PC-9 (cell line): Measurements from ENCODE around the gene PBXIP1.
A peak's percentile ranks its signal among the peaks of the same experiment; 100 is the strongest.

Source experiments
- CTCF ChIP-seq: fragments of 200-600 bp; sonication (generic); conservative IDR thresholded peaks from 2 replicates; pipeline ENCODE4 v1.6.1; 2017; ENCODE audit warnings: mixed run types, antibody characterized with exemption, mild to moderate bottlenecking, moderate library complexity
- EZH2 ChIP-seq: fragments of 200-600 bp; sonication (generic); IDR thresholded peaks from 2 replicates; pipeline ENCODE4 v1.8.0; 2017; ENCODE audit warnings: antibody characterized with exemption, low read depth

- peak; percentile 56; the same call in 1 of the 2 replicates for TF ChIP-seq CTCF
- no peak for TF ChIP-seq EZH2
These were observed at the start of gene PBXIP1 for GRCh38 chr1:154955718-154956543.
